Fibroblast of the aortic adventitia (primary cell): ENCODE results near the gene S100A11. TPM values are rescaled to one million over a fixed set of nuclear protein-coding genes. Genes with fewer than 3 reads are reported as not detected.

ENCODE experiments used
- DNase-seq: peaks from one replicate; pipeline ENCODE4 v3.0.0-alpha.2; 2010; ENCODE audit warnings: low read depth
- H3K4me3 ChIP-seq: 2 replicates; pipeline ENCODE4 v1.5.1; 2011; ENCODE audit warnings: low read depth, mild to moderate bottlenecking, control low read depth, low read length, moderate library complexity
- CTCF ChIP-seq: IDR thresholded peaks from 2 replicates; pipeline ENCODE4 v1.5.1; 2011; ENCODE audit warnings: mild to moderate bottlenecking, low read length, control low read depth, inconsistent platforms; ENCODE audit not compliant: insufficient read depth
- total RNA-seq: library from RNA; depleted of rRNA; stranded (reverse); fragments of >200 nt; gene quantifications from 2 replicates; pipeline ENCODE4 v1.2.3, GENCODE V29; 2012; ENCODE audit warnings: low replicate concordance

Gene S100A11
- total RNA-seq, 1 donor: 381 TPM

- DNase-seq: no peak
- no peak for TF ChIP-seq CTCF
- H3K4me3 ChIP-seq: no peak overlapping the region
Measured at GRCh38 chr1:152042030-152042429, 5.2 kb upstream of the S100A11 start.

GRCh38 chr1:152039886-152040285 lies 3.1 kb upstream of the S100A11 start:
- no peak for TF ChIP-seq CTCF

GRCh38 chr1:152039461-152039860 lies 2.7 kb upstream of the S100A11 start:
- H3K4me3 ChIP-seq: no peak overlapping the region
- DNase-seq: no peak
- no peak for TF ChIP-seq CTCF

More at GRCh38 chr1:152039886-152040285, 3.1 kb upstream of the S100A11 start:
- no peak for DNase-seq
- H3K4me3 ChIP-seq: no peak overlapping the region

- no peak for DNase-seq
- H3K4me3 ChIP-seq: no peak overlapping the region
- TF ChIP-seq CTCF: no peak
Measured at GRCh38 chr1:152038871-152039270, 2.1 kb upstream of the S100A11 start.

- peak overlapping the region; percentile 95 for H3K4me3 ChIP-seq
- TF ChIP-seq CTCF: no peak
- peak; percentile 49 for DNase-seq
Measured at GRCh38 chr1:152035539-152036266, 1.1 kb downstream of the S100A11 start.

- peak overlapping the region; percentile 95 for H3K4me3 ChIP-seq
- peak; percentile 88 for TF ChIP-seq CTCF
- peak; percentile 76 for DNase-seq
Measured at GRCh38 chr1:152034654-152035538, 1.9 kb downstream of the S100A11 start.
